Spleen (tissue), 11 donors: Measurements from ENCODE around the gene MPP4. TPM values are rescaled to one million over a fixed set of nuclear protein-coding genes. Genes with fewer than 3 reads are reported as not detected.

Source experiments
- DNase-seq: peaks from one replicate; pipeline ENCODE4 v3.0.0-alpha.2; 2020
- H3K27ac ChIP-seq, 8 donors: fragments of 200-600 bp; sonication (generic) in 7 of 8; 1 replicate in 4 of 8; 2 replicates in 4 of 8; pipeline versions ENCODE4 v1.5.0 to v1.8.0; 2016 to 2021; ENCODE audit warnings: inconsistent platforms in 4 of 8, mild to moderate bottlenecking in 4 of 8, moderate library complexity in 1 of 8
- H3K27me3 ChIP-seq, 7 donors: fragments of 200-600 bp; sonication (generic) in 6 of 7; replicated peaks in 1 of 7; 1 replicate in 4 of 7; 2 replicates in 3 of 7; pipeline versions ENCODE4 v1.5.0 to v1.8.0; 2016 to 2021; ENCODE audit warnings: inconsistent platforms in 3 of 7, mild to moderate bottlenecking in 1 of 7
- H3K36me3 ChIP-seq, 6 donors: fragments of 200-600 bp; sonication (generic) in 5 of 6; 1 replicate in 4 of 6; 2 replicates in 2 of 6; pipeline versions ENCODE4 v1.5.0 to v1.8.0; 2016 to 2021; ENCODE audit warnings: inconsistent platforms in 2 of 6
- H3K4me1 ChIP-seq, 6 donors: fragments of 200-600 bp; sonication (generic) in 5 of 6; 1 replicate in 3 of 6; 2 replicates in 3 of 6; pipeline versions ENCODE4 v1.5.0 to v1.8.0; 2016 to 2021; ENCODE audit warnings: inconsistent platforms in 3 of 6
- H3K4me3 ChIP-seq, 8 donors: fragments of 200-600 bp; sonication (generic) in 7 of 8; 1 replicate in 4 of 8; 2 replicates in 4 of 8; pipeline versions ENCODE4 v1.5.0 to v1.8.0; 2016 to 2021; ENCODE audit warnings: inconsistent platforms in 4 of 8, mild to moderate bottlenecking in 4 of 8, moderate library complexity in 2 of 8
- H3K9me3 ChIP-seq, 8 donors: fragments of 200-600 bp; sonication (generic) in 7 of 8; 1 replicate in 4 of 8; 2 replicates in 4 of 8; pipeline versions ENCODE4 v1.5.0 to v1.8.0; 2016 to 2021; ENCODE audit warnings: inconsistent platforms in 4 of 8
- CTCF ChIP-seq, 11 experiments: fragments of 200-600 bp in 7 of 11; fragments of 450-650 bp in 4 of 11; sonication (generic) in 4 of 11; IDR thresholded peaks in 8 of 11; conservative IDR thresholded peaks in 3 of 11; 1 replicate in 7 of 11; 2 replicates in 4 of 11; pipeline versions ENCODE4 v1.4.0 to v1.8.0; 2016 to 2021; ENCODE audit warnings: antibody characterized with exemption in 11 of 11, inconsistent platforms in 4 of 11, mild to moderate bottlenecking in 1 of 11
- POLR2A ChIP-seq, 3 donors: fragments of 450-650 bp; IDR thresholded peaks; one replicate each; pipeline ENCODE4 v1.5.1; 2017; ENCODE audit warnings: antibody characterized with exemption in 3 of 3, mild to moderate bottlenecking in 1 of 3
- POLR2AphosphoS5 ChIP-seq, 3 donors: sonication (generic); formaldehyde crosslinking; IDR thresholded peaks; one replicate each; pipeline ENCODE4 v1.5.1; 2017; ENCODE audit warnings: antibody characterized with exemption in 3 of 3
- WGBS, 5 donors: extraction: QIAGEN DNeasy Blood & Tissue Kit in 3 of 5; methylation state at CpG; one replicate each; pipeline versions ENCODE4 v1.1.5 to v1.1.7; 2013 to 2018; 5-methylcytosine and 5-hydroxymethylcytosine counted together
- intact Hi-C: fragments of 100-400 bp; cut with DNase I; formaldehyde crosslinking; loops from one replicate; pipeline ENCODE4 v1.15.0; 2023; ENCODE audit warnings: low total_unique reads
- polyA plus RNA-seq, 3 donors: library from polyadenylated mRNA; stranded (reverse); fragments of 200-250 nt; gene quantifications; one replicate each; pipeline ENCODE4 v1.2.1, GENCODE V29; 2013
- total RNA-seq, 7 donors: library from RNA; depleted of rRNA in 3 of 7; stranded (reverse); fragments of >200 nt in 3 of 7; fragmentation: NEBNext Ultra II Directional in 4 of 7; extraction: Animal tissue kit (Norgen Biotek cat#: 25700) in 4 of 7; gene quantifications; one replicate each; pipeline versions ENCODE4 v1.1.0 to v1.2.1, GENCODE V29; 2016 to 2021
- donor health status: healthy with polysubstance abuse.
- donor health status: DM: no; HTN: no; CAD: no; lungs with moderate emphysema.
- donor health status: DM: no; HTN: no; CAD: no.
- donor health status: Bipolar disorder and iron deficiency.
- donor health status: healthy.
- donor health status: DM: no; HTN: no; CAD: no.
- donor health status: DM: yes; HTN: yes; CAD: no.

Gene MPP4
- total and polyA plus RNA-seq, 10 donors, result 0.13 to 4.3 (median 1.1) TPM

- Histone ChIP-seq H3K4me1 (peaks cover 0 to 20% (median 16%) of the 10 kb centered on the region in 6 donors), H3K27ac (no peak overlapping the region), H3K9me3 (no peaks in the 10 kb centered on the region), H3K27me3 (no peaks in the 10 kb centered on the region), H3K36me3 (peaks cover 0 to 13% (median 6%) of the 10 kb centered on the region in 6 donors), H3K4me3 (no peak overlapping the region)
- TF ChIP-seq CTCF (IDR thresholded peaks at IDR 0.05 in 8 of 11, conservative IDR thresholded peaks at IDR 0.05 in 3 of 11) (no peak), POLR2AphosphoS5 (IDR thresholded peaks at IDR 0.05) (no peak), POLR2A (IDR thresholded peaks at IDR 0.05) (no peak)
- 78 to 92% (median 82%) methylated on average over 3 of the region's 3 CpGs for WGBS, 5 donors
- intact Hi-C loops, result no loop called here
- DNase-seq, result no peak
Observed at GRCh38 chr2:201639205-201639604, 59.2 kb downstream of the MPP4 start.

- 82 to 95% (median 83%) methylated on average over 4 of the region's 4 CpGs for WGBS, 5 donors
- Histone ChIP-seq H3K27ac (no peak overlapping the region), H3K27me3 (no peaks in the 10 kb centered on the region), H3K36me3 (peaks cover 0 to 16% (median 6%) of the 10 kb centered on the region in 6 donors), H3K4me3 (no peak overlapping the region), H3K4me1 (peaks cover 0 to 11% (median 7%) of the 10 kb centered on the region in 6 donors), H3K9me3 (no peaks in the 10 kb centered on the region)
- TF ChIP-seq CTCF (IDR thresholded peaks at IDR 0.05 in 8 of 11, conservative IDR thresholded peaks at IDR 0.05 in 3 of 11) (no peak), POLR2A (IDR thresholded peaks at IDR 0.05) (no peak), POLR2AphosphoS5 (IDR thresholded peaks at IDR 0.05) (no peak)
- intact Hi-C loops, result no loop called here
- no peak for DNase-seq
Observed at GRCh38 chr2:201638326-201638725, 60.1 kb downstream of the MPP4 start.

- peaks cover 0 to 46% (median 12%) of the 10 kb centered on the region in 6 donors for H3K36me3 ChIP-seq
Observed at GRCh38 chr2:201633661-201634249, 64.7 kb downstream of the MPP4 start.

More at GRCh38 chr2:201633661-201634249, 64.7 kb downstream of the MPP4 start:
- H3K9me3 ChIP-seq, result no peaks in the 10 kb centered on the region
- 82 to 98% (median 91%) methylated on average over 4 of the region's 4 CpGs for WGBS, 5 donors
- H3K4me1 ChIP-seq, result no peaks in the 10 kb centered on the region
- H3K4me3 ChIP-seq, result no peak overlapping the region
- intact Hi-C loops, result no loop called here
- DNase-seq, result no peak
- H3K27ac ChIP-seq, result no peak overlapping the region
- TF ChIP-seq POLR2AphosphoS5 (IDR thresholded peaks at IDR 0.05) (no peak), CTCF (IDR thresholded peaks at IDR 0.05 in 8 of 11, conservative IDR thresholded peaks at IDR 0.05 in 3 of 11) (no peak), POLR2A (IDR thresholded peaks at IDR 0.05) (no peak)
- H3K27me3 ChIP-seq, result no peaks in the 10 kb centered on the region
